NCI-H1105 (cell line): ENCODE data around the gene C19orf44.
"Not testable (repeated sequence)": the region's sequence is repeated elsewhere in the genome, so short reads cannot be mapped to it uniquely, and the experiment has no call there.

Experiments
- DNase-seq: peaks from one replicate; lab custom pipeline; 2025; lab: John Stamatoyannopoulos, UW

The C19orf44 gene

GRCh38 chr19:16537111-16537510, 40.9 kb downstream of the C19orf44 start:
- no peak for DNase-seq

GRCh38 chr19:16540948-16541347, 44.8 kb downstream of the C19orf44 start:
- no peak for DNase-seq

- no peak for DNase-seq
Observed at GRCh38 chr19:16541526-16542044, 45.4 kb downstream of the C19orf44 start.

GRCh38 chr19:16542045-16542909, 46.1 kb downstream of the C19orf44 start, which contains the start of gene CHERP:
TSS of gene CHERP (minus strand) at chr19:16542437. CDS start at chr19:16542378, 59 bp downstream.
- DNase-seq = peak; percentile 94

- no peak for DNase-seq
Observed at GRCh38 chr19:16542910-16543472, 46.8 kb downstream of the C19orf44 start.

- not testable (repeated sequence) for DNase-seq
Observed at GRCh38 chr19:16543734-16544133, 47.5 kb downstream of the C19orf44 start.

GRCh38 chr19:16544473-16545231, 48.5 kb downstream of the C19orf44 start:
- no peak for DNase-seq

GRCh38 chr19:16548956-16549355, 52.8 kb downstream of the C19orf44 start:
- DNase-seq = no peak

- not testable (repeated sequence) for DNase-seq
Observed at GRCh38 chr19:16551902-16552301, 55.7 kb downstream of the C19orf44 start.

GRCh38 chr19:16554776-16555175, 58.6 kb downstream of the C19orf44 start:
- no peak for DNase-seq

GRCh38 chr19:16559780-16560276, 63.6 kb downstream of the C19orf44 start:
- no peak for DNase-seq

GRCh38 chr19:16561382-16561781, 65.2 kb downstream of the C19orf44 start:
- no peak for DNase-seq

GRCh38 chr19:16562608-16563025, 66.4 kb downstream of the C19orf44 start:
- no peak for DNase-seq

GRCh38 chr19:16564842-16565241, 68.6 kb downstream of the C19orf44 start:
- DNase-seq = no peak

GRCh38 chr19:16566161-16566560, 70.0 kb downstream of the C19orf44 start:
- DNase-seq = no peak

GRCh38 chr19:16566702-16567101, 70.5 kb downstream of the C19orf44 start:
- no peak for DNase-seq

- DNase-seq = no peak
Observed at GRCh38 chr19:16569609-16570320, 73.6 kb downstream of the C19orf44 start.
